ENCODE measurements around the gene TMEM35B. TPM values are rescaled to one million over a fixed set of nuclear protein-coding genes. Genes with fewer than 3 reads are reported as not detected.

TMEM35B gene
- total RNA-seq = 10 to 100 TPM; 42.9 to 66.5 (median 62.2) TPM

DNA sequence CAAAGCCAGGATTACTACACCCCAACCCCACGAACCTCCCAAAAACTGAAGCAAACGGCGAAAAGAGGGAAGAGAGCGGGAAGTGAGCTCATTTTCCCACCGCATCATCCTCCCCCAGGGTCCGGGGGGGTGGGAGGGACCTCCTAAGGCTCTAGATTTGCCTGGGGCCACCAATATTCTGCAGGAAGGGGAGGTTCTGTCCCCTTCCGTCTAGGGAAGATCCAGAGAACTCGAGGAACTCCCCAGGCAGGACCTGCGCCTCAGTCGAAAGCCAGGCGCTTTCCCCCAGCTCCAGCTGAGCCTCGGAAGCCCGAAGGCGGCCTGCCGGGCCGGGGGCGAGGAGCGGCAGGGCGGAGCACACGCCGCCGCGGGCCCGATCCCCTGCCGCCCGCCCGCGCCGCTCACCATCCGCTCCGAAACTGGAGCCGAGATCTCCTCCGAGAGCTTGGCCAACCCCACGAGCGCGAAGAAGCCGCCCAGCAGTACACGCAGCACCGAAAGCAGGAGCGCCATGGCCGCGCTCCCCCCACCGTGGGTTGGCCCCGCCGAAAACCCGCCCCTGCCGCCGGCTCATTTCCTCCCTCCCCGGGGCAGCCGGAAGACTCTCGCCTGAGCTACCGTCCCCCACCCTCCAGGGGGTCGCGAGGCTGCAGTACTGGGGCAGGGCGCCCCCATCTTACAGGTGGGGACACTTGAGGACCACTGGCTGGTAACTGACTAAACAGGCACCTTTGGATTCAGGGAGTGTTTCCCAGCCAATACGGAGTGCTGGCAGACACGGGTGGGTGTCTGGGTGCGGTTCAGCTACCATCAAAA, at the start of gene TMEM35B:
Gene TMEM35B (minus strand): TSS at position 555 of the 816 bp plus-strand sequence. CDS start 42 bp downstream, at position 513.
- H3K4me3 ChIP-seq = peak within 1 kb of the TSS; percentile 62 to 96 (median 72)
- H3K9me3 ChIP-seq = no peaks in the 10 kb centered on the region
- peak; percentile 41 to 56 for DNase-seq (ENCODE audit: low spot score in 2 of 2)
- peak within 1 kb of the TSS; percentile 74 to 98 (median 93) for H3K27ac ChIP-seq
- 0 to 1% methylated on average over 31 to 45 of the region's 58 CpGs for WGBS, 2 donors
- no peaks in the 10 kb centered on the region for H3K27me3 ChIP-seq
- peaks cover 0 to 41% (median 0%) of the 10 kb centered on the region in 3 donors for H3K36me3 ChIP-seq
- H3K4me1 ChIP-seq = peaks cover 0 to 34% (median 14%) of the 10 kb centered on the region in 4 donors
- TF ChIP-seq POLR2A (IDR thresholded peaks at IDR 0.05) (peak; percentile 48 to 74), EP300 (IDR thresholded peaks at IDR 0.05) (peak in 1 of 2 donors; percentile 83)
- TF ChIP-seq, protein P1, sequence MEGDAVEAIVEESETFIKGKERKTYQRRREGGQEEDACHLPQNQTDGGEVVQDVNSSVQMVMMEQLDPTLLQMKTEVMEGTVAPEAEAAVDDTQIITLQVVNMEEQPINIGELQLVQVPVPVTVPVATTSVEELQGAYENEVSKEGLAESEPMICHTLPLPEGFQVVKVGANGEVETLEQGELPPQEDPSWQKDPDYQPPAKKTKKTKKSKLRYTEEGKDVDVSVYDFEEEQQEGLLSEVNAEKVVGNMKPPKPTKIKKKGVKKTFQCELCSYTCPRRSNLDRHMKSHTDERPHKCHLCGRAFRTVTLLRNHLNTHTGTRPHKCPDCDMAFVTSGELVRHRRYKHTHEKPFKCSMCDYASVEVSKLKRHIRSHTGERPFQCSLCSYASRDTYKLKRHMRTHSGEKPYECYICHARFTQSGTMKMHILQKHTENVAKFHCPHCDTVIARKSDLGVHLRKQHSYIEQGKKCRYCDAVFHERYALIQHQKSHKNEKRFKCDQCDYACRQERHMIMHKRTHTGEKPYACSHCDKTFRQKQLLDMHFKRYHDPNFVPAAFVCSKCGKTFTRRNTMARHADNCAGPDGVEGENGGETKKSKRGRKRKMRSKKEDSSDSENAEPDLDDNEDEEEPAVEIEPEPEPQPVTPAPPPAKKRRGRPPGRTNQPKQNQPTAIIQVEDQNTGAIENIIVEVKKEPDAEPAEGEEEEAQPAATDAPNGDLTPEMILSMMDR (IDR thresholded peaks at IDR 0.05) = peak in 2 of 5 experiments; percentile 30 to 38

DNA sequence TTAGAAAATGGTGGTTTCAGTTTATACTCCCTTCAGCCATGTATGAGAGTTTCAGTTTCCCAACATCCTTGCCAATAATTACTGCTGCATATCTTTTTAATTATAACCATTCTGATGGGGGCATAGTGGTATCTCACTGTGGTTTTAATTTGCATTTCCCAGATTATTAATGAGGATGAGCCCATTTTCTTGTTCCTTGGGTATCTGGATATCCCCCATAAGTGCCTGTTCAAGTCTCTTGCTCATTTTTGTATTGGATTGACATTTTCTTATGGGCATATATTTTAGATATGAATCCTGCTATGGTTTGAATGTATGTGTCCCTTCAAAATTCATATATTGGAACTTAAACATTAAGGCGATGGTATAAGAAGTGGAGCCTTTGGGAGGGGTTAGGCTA, 48.2 kb upstream of the TMEM35B start:
- H3K9me3 ChIP-seq = peaks cover 0 to 11% (median 0%) of the 10 kb centered on the region in 4 donors
- peaks cover 0 to 27% (median 10%) of the 10 kb centered on the region in 4 donors for H3K4me1 ChIP-seq
- H3K4me3 ChIP-seq = no peak overlapping the region
- DNase-seq (ENCODE audit: low spot score in 2 of 2) = no peak
- H3K36me3 ChIP-seq = no peaks in the 10 kb centered on the region
- no peaks in the 10 kb centered on the region for H3K27me3 ChIP-seq
- TF ChIP-seq EP300 (IDR thresholded peaks at IDR 0.05) (no peak), POLR2A (IDR thresholded peaks at IDR 0.05) (no peak)
- TF ChIP-seq, protein P1 (IDR thresholded peaks at IDR 0.05) = no peak
- WGBS, 2 donors = 93 to 94% methylated on average over 1 of the region's 1 CpG
- H3K27ac ChIP-seq = no peak overlapping the region

DNA sequence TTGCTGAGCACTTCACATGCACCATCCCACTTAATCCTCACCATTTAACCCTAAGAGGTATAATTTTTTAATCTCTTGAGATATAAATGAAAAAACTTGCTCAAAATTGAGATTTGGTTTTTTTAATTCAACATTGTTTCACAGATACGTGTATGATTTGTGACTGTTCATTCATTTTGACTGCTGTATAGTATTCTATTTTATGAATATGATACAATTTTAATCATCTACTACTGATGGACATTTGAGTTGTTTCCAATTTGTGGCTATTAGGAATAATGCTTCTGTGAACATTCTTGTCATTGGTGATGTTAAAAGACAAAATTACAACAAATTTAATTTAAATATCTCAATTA, 47.2 kb upstream of the TMEM35B start:
- TF ChIP-seq EP300 (IDR thresholded peaks at IDR 0.05) (no peak), POLR2A (IDR thresholded peaks at IDR 0.05) (no peak)
- TF ChIP-seq, protein P1 (IDR thresholded peaks at IDR 0.05) = no peak
- Histone ChIP-seq H3K4me1 (peaks cover 0 to 27% (median 10%) of the 10 kb centered on the region in 4 donors), H3K9me3 (peaks cover 0 to 11% (median 0%) of the 10 kb centered on the region in 4 donors), H3K4me3 (peak overlapping the region in 3 of 4 donors; percentile 71 to 78 (median 77)), H3K27ac (no peak overlapping the region), H3K27me3 (no peaks in the 10 kb centered on the region), H3K36me3 (peaks cover 0 to 7% (median 0%) of the 10 kb centered on the region in 3 donors)
- WGBS, 2 donors = 94 to 96% methylated on average over 1 of the region's 1 CpG
- DNase-seq (ENCODE audit: low spot score in 2 of 2) = no peak

DNA sequence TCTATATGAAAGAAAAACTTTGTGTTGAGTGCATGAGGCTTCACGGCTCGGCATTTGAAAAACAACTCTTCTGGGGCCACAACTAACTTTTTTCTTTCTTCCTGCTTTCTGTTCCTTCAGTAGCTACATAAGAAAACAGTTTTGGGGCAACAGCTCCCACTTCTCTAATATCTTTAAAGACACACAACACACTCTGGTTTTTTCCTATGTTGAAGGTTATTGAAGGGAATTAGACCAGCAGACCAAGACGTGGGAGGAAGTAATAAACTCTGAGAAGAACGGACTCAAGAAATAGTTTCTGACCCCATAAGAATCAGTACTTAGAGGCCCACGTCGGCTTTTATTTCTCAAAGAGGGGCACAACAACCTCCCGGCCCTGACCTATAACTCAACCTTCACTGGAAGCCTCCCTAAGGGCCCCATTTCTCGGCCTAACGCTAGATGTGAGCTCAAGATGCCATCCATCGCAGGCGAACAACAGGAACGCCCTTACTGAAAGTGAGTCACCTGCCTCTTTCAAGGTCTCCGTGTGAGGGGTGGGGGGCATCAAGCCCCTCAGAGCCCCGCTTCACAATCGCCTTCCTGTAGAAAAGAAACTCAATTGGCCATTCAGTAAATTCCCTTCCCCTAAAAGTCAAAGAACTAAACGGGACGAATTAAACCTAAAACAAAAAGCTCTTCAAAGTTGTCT, 45.8 kb upstream of the TMEM35B start:
- no peaks in the 10 kb centered on the region for H3K27me3 ChIP-seq
- TF ChIP-seq POLR2A (IDR thresholded peaks at IDR 0.05) (no peak), EP300 (IDR thresholded peaks at IDR 0.05) (no peak)
- TF ChIP-seq, protein P1 (IDR thresholded peaks at IDR 0.05) = no peak
- H3K4me1 ChIP-seq = peaks cover 0 to 31% (median 10%) of the 10 kb centered on the region in 4 donors
- peaks cover 0 to 15% (median 0%) of the 10 kb centered on the region in 3 donors for H3K36me3 ChIP-seq
- H3K27ac ChIP-seq = peak overlapping the region; percentile 88 to 93 (median 91)
- WGBS, 2 donors = 2 to 4% methylated on average over 17 of the region's 17 CpGs
- DNase-seq (ENCODE audit: low spot score in 2 of 2) = peak in 1 of 2 donors; percentile 18
- peaks cover 0 to 11% (median 0%) of the 10 kb centered on the region in 4 donors for H3K9me3 ChIP-seq
- peak overlapping the region; percentile 42 to 78 (median 74) for H3K4me3 ChIP-seq

All from tibial nerve (tissue), 4 donors.